ENCODE results near the gene ARMH1.

DNA sequence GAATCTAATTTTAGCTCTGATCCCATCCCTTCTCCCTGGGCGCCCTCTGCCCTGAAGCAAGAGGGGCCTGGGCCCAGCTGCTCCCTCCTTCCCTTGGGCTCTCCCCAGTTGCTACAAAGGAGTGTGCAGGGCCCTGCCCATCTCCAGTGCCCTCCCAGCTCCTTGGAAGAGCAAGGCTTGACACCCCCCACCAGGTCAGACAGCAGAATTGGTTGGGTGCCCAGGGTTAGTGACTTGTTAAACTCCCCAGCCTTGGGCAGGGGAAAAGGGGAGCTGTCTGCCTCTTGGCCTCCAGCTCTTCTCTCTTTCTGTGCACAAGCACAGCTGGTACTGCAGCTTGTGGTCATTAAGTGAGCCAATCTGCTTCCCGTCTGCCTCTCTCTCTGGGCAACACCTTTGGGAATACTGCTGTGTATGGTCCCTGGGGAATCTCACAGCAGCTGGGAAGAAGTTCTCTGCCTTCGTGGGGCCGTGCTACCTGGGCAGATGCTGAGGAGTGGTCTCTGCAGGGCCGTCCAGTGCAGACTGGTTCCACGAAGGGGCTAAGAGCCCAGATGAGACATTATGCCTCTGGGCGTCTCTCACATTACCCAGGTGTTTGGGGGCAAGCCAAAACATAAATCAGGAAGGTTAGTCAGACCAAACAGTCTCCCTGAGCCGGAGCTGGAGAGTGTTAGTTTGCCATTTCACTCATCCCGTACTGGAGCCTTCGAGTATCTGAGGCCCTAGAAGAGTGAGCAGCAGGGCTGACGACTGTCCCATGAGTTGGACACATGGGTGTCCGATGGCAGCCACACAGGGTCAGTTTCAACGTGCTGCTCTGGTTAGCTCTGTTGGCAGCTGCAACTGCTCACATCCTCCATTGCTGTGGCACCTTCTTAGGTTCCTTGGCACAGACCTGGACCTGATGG, 37.6 kb upstream of the ARMH1 start:
- TF ChIP-seq, protein P1, sequence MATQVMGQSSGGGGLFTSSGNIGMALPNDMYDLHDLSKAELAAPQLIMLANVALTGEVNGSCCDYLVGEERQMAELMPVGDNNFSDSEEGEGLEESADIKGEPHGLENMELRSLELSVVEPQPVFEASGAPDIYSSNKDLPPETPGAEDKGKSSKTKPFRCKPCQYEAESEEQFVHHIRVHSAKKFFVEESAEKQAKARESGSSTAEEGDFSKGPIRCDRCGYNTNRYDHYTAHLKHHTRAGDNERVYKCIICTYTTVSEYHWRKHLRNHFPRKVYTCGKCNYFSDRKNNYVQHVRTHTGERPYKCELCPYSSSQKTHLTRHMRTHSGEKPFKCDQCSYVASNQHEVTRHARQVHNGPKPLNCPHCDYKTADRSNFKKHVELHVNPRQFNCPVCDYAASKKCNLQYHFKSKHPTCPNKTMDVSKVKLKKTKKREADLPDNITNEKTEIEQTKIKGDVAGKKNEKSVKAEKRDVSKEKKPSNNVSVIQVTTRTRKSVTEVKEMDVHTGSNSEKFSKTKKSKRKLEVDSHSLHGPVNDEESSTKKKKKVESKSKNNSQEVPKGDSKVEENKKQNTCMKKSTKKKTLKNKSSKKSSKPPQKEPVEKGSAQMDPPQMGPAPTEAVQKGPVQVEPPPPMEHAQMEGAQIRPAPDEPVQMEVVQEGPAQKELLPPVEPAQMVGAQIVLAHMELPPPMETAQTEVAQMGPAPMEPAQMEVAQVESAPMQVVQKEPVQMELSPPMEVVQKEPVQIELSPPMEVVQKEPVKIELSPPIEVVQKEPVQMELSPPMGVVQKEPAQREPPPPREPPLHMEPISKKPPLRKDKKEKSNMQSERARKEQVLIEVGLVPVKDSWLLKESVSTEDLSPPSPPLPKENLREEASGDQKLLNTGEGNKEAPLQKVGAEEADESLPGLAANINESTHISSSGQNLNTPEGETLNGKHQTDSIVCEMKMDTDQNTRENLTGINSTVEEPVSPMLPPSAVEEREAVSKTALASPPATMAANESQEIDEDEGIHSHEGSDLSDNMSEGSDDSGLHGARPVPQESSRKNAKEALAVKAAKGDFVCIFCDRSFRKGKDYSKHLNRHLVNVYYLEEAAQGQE (IDR thresholded peaks at IDR 0.05; ENCODE audit: low read depth, low read length), result no peak
- TF ChIP-seq, protein P2, sequence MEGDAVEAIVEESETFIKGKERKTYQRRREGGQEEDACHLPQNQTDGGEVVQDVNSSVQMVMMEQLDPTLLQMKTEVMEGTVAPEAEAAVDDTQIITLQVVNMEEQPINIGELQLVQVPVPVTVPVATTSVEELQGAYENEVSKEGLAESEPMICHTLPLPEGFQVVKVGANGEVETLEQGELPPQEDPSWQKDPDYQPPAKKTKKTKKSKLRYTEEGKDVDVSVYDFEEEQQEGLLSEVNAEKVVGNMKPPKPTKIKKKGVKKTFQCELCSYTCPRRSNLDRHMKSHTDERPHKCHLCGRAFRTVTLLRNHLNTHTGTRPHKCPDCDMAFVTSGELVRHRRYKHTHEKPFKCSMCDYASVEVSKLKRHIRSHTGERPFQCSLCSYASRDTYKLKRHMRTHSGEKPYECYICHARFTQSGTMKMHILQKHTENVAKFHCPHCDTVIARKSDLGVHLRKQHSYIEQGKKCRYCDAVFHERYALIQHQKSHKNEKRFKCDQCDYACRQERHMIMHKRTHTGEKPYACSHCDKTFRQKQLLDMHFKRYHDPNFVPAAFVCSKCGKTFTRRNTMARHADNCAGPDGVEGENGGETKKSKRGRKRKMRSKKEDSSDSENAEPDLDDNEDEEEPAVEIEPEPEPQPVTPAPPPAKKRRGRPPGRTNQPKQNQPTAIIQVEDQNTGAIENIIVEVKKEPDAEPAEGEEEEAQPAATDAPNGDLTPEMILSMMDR (IDR thresholded peaks at IDR 0.05), result no peak
- no peak for TF ChIP-seq RFX5 (IDR thresholded peaks at IDR 0.05; ENCODE audit: low read length)
- TF ChIP-seq EZH2phosphoT487 (IDR thresholded peaks at IDR 0.05; ENCODE audit: borderline replicate concordance, low read depth), result no peak
